GM19043 (cell line): ENCODE data around the gene NUCB2.

Experiments
- ATAC-seq: cut with Tn5 transposase; IDR thresholded peaks from one replicate; pipeline ENCODE4 v1.9.1; 2021; ENCODE audit warnings: low read depth; ENCODE audit not compliant: unreplicated experiment

Gene NUCB2

GRCh38 chr11:17328871-17329494 lies 52.4 kb downstream of the NUCB2 start:
- no peak for ATAC-seq

GRCh38 chr11:17331669-17332068 lies 55.1 kb downstream of the NUCB2 start:
- no peak for ATAC-seq

GRCh38 chr11:17333799-17334586 lies 57.5 kb downstream of the NUCB2 start:
- ATAC-seq: no peak

- no peak for ATAC-seq
Observed at GRCh38 chr11:17343257-17343656, 66.7 kb downstream of the NUCB2 start.

- no peak for ATAC-seq
Observed at GRCh38 chr11:17343907-17344306, 67.4 kb downstream of the NUCB2 start.

- ATAC-seq: no peak
Observed at GRCh38 chr11:17347676-17348075, 71.1 kb downstream of the NUCB2 start.

- no peak for ATAC-seq
Observed at GRCh38 chr11:17350455-17351171, 74.1 kb downstream of the NUCB2 start.

GRCh38 chr11:17351172-17351509 lies 74.6 kb downstream of the NUCB2 start:
- ATAC-seq: no peak

GRCh38 chr11:17351510-17352176 lies 75.1 kb downstream of the NUCB2 start, which contains the start of gene NCR3LG1:
Gene NCR3LG1 (plus strand): TSS chr11:17351800. CDS start chr11:17351970, 170 bp downstream.
- ATAC-seq: no peak

GRCh38 chr11:17352950-17353820 lies 76.6 kb downstream of the NUCB2 start:
- ATAC-seq: no peak

GRCh38 chr11:17353821-17354600 lies 77.5 kb downstream of the NUCB2 start:
- ATAC-seq: no peak

GRCh38 chr11:17354601-17354991 lies 78.1 kb downstream of the NUCB2 start:
- peak; percentile 47 for ATAC-seq

- no peak for ATAC-seq
Observed at GRCh38 chr11:17366495-17366894, 90.0 kb downstream of the NUCB2 start.

GRCh38 chr11:17368551-17368950 lies 92.0 kb downstream of the NUCB2 start:
- no peak for ATAC-seq

GRCh38 chr11:17369094-17369493 lies 92.6 kb downstream of the NUCB2 start:
- ATAC-seq: no peak

- no peak for ATAC-seq
Observed at GRCh38 chr11:17369684-17370243, 93.2 kb downstream of the NUCB2 start.

- ATAC-seq: no peak
Observed at GRCh38 chr11:17371614-17372013, 95.1 kb downstream of the NUCB2 start.

- no peak for ATAC-seq
Observed at GRCh38 chr11:17375547-17375946, 99.0 kb downstream of the NUCB2 start.

GRCh38 chr11:17376493-17376892 lies 100.0 kb downstream of the NUCB2 start:
- ATAC-seq: no peak
